Neural progenitor cell (in vitro differentiated cells): ENCODE data around the gene HIGD1A.

Experiments used
- CTCF ChIP-seq: fragments of 200-600 bp; sonication (generic); IDR thresholded peaks from 2 replicates; pipeline ENCODE4 v1.5.1; 2017; ENCODE audit warnings: antibody characterized with exemption, mild to moderate bottlenecking
- EZH2 ChIP-seq: fragments of 200-600 bp; sonication (generic); IDR thresholded peaks from 2 replicates; pipeline ENCODE4 v1.6.1; 2017; ENCODE audit warnings: antibody characterized with exemption, mild to moderate bottlenecking, moderate library complexity
- EZH2phosphoT487 ChIP-seq: fragments of 200-600 bp; sonication (generic); IDR thresholded peaks from 2 replicates; pipeline ENCODE4 v1.6.1; 2017; ENCODE audit warnings: antibody characterized with exemption

GRCh38 chr3:42790714-42791229, 13.5 kb downstream of the HIGD1A start:
- TF ChIP-seq CTCF, result no peak
- no peak for TF ChIP-seq EZH2
- TF ChIP-seq EZH2phosphoT487, result no peak
